GM19099 (cell line): ENCODE measurements around the gene PNKD.

Experiments used
- POLR2A ChIP-seq: IDR thresholded peaks from 3 replicates; pipeline ENCODE4 v1.6.1; 2011; ENCODE audit warnings: low read depth; ENCODE audit not compliant: insufficient read length; ENCODE audit errors: extremely low read depth

Gene PNKD

GRCh38 chr2:218306184-218306920 is 36.0 kb downstream of the PNKD start:
- TF ChIP-seq POLR2A: no peak

- no peak for TF ChIP-seq POLR2A
These were observed 37.2 kb downstream of the PNKD start for GRCh38 chr2:218307415-218308090.

GRCh38 chr2:218310853-218311540 is 40.7 kb downstream of the PNKD start:
- no peak for TF ChIP-seq POLR2A

DNA sequence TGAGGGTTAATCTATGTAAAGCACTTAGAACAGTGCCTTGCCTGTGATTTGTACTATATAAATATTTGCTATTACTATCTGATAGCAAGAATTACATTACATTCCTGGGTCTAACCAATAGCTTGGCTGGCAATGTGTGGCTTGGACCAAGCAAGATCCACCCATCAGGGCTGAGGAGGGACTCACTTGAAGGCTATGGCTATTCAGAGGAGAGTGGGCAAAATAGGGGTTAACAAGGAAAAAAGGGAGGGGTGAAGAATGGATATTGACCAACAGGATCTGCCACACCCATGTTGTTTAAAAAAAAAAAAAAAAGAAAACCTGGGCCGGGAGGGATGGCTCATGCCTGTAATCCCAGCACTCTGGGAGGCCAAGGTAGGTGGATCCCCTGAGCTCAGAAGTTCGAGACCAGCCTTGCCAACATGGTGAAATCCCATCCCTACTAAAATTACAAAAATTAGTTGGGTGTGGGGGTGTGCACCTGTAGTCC is 42.0 kb downstream of the PNKD start:
- no peak for TF ChIP-seq POLR2A

- no peak for TF ChIP-seq POLR2A
These were observed 43.0 kb downstream of the PNKD start for GRCh38 chr2:218313356-218313755.

GRCh38 chr2:218315397-218315796 is 45.1 kb downstream of the PNKD start:
- no peak for TF ChIP-seq POLR2A

DNA sequence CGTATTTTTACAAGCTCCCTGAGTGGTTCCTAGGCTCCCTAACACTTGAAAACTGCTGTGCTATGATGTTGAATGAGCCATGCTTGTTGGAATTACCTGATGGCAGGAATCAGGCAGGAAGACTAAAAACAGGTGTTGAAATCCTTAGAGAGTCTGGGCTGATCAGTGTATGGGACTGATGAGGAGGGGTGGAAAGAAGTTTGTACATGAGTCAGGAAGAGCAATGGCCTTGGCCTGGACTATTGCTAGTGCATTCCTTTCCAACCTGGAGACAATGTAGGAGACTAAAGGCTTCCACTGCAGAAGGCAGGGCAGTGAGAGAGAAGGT is 46.9 kb downstream of the PNKD start:
- no peak for TF ChIP-seq POLR2A

DNA sequence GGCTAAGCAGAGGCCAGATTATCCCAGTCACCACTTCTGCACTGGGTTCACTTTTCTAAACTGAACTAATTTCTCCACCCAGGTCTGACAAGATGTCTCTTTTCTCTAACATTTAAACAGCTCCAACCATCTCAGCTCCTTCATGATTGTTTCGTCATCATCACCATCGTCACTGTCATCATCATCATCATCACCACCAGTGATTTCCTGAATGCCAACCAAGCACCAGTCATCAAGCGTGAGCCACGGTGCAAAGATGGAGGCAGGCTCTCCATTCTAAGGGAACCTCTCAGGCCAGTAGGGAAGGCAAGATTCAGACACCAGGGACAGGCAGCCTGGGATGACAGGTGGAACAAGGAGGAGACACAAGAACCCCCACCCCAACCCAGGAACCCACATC is 47.5 kb downstream of the PNKD start:
- TF ChIP-seq POLR2A: no peak

- TF ChIP-seq POLR2A: no peak
These were observed 47.9 kb downstream of the PNKD start for GRCh38 chr2:218318241-218318640.

DNA sequence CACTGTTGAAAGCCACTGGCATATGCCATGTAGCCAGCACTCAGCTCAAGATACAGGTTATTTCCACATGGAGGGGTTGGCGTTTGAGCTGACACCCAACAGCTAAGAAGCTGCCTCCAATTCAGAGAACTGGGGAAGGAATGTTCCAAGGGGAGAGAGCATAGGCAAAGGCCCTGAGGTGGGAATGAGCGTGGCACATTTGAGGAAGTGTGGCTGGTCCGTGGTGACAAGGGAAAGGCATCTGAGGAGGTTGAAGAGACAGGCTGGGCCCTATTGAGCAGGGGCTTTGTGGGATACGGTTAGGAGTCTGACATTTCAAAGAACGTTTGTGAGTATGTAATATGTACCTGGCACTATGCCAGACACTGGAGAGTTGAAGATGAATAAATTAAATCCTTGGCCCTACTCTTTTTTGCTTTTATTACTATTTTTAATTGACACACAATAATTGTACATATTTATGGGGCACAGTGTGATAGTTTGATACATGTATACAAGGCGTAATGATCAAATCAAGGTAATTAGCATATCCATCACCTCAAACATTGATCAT is 49.6 kb downstream of the PNKD start:
- no peak for TF ChIP-seq POLR2A

DNA sequence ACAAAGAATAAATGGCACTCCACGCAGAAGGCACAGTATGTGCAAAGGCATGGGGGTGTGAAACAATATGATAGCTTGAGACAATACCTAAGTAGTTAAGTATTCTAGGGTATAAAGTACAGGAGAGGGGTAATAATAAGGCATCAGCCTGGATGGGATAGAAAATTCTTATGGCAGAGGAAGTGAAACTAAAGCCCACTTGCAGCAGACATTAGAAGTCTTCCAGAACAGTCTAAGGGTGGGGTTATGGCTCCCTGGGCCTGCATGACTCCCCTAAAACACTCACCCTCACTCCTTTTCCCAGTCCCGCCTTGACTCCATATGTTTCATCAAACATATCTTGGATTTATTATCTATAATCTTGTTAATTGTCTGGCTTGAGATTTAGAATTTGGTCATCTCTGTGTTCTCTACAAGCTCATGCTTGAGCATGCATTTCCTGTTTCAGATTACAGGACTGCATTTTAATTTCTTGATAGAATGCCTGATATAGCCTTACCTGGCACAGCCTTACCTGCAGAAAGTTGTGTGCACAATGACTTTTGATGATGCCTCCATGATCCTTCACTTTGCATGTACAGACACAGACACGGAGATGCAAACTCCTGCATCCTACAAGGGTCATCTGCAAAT is 50.5 kb downstream of the PNKD start:
- no peak for TF ChIP-seq POLR2A

DNA sequence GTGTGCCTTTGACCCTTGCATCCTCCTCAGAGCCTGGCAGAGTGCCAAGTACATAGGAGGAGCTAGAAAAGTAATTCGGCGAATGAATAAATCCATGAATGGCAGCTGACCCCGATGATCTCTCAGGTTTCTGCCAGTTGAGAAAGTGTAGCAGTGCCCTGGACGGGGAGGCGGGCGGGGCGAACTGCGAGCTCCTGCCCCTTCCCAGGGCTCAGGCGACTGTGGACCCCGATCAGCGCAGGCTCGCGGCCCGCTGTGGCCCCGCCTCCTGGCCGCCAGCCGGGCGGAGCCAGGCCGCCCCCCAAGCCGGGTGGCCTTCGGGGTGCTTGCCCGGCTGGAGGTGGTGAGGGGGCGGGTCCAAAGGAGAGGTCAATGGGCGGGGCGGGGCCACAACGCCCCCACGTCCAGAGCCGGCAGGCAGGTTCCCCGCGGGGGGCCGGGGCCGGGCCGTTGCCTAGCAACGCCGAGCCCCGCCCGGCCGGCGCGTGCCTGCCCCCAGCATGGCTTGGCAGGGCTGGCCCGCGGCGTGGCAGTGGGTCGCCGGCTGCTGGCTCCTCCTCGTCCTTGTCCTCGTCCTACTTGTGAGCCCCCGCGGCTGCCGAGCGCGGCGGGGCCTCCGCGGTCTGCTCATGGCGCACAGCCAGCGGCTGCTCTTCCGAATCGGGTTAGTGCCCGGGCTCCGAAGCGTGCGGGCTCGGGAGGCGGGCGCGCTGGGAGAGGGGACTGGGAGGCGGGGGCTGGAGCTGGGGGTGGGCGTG is 52.6 kb downstream of the PNKD start:
- TF ChIP-seq POLR2A: peak; percentile 40

DNA sequence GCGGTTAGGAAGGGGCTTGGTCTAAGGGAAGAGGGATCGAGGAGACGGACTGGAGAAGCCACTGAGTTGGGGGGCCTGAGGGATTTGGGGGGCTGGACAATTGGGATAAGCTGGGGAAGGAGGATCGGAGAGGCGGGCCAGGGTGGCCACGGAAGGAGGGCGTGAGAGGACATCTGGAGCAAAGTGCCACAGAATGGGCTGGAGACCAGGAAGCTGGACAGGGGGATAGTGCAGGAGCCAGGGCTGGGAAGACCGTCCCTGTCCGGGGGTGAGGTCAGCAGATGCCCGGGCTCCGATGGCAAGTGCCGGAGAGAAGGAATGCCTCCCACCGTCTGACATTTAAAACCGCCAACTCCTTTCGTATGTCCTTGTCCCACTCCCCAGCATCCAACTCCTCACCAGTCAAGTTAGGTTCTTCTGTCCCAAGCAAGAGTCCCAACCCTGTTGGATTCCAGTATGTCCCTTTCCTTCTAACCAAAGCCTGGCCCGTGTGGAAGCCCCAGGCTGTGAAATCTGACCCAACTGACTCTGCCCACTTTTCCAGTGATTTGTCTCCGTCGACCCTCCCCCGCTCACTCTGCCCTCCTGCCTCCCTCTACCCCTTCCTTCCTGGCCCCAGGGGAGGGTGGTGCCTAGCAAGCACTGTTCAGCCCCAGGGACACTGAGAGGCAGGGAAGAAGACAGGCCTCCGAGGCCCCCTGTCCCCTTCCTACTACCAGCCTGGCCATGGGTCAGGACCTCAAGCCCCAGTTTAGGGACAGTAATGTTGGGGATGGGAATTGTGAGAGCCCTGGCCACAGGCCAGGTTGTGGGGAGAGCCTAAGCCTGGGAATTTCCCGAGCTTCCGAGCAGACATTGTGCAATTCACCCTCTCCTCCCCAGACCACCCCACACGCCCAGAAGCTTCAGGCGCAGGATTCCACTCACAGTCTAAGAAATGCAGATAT is 53.5 kb downstream of the PNKD start:
- TF ChIP-seq POLR2A: no peak
